Activated CD8-positive, alpha-beta memory T cell treated with anti-CD3 and anti-CD28 coated beads, Interleukin-2, amount 50 U/mL, for 1 hour (primary cell): ENCODE results near the gene ADARB2.
"Not testable (repeated sequence)": the region's sequence is repeated elsewhere in the genome, so short reads cannot be mapped to it uniquely, and the experiment has no call there.

Experiments used
- DNase-seq: peaks from one replicate; pipeline ENCODE4 v3.0.0-alpha.2; 2020; ENCODE audit errors: extremely low read depth

Gene ADARB2

GRCh38 chr10:1175956-1176565, 561.3 kb downstream of the ADARB2 start:
- no peak for DNase-seq

- no peak for DNase-seq
Measured at GRCh38 chr10:1174022-1174421, 563.3 kb downstream of the ADARB2 start.

- DNase-seq, result no peak
Measured at GRCh38 chr10:1173091-1173490, 564.2 kb downstream of the ADARB2 start.

- no peak for DNase-seq
Measured at GRCh38 chr10:1172256-1172984, 564.9 kb downstream of the ADARB2 start.

- DNase-seq, result no peak
Measured at GRCh38 chr10:1171586-1171985, 565.7 kb downstream of the ADARB2 start.

- no peak for DNase-seq
Measured at GRCh38 chr10:1171182-1171581, 566.1 kb downstream of the ADARB2 start.

- no peak for DNase-seq
Measured at GRCh38 chr10:1170867-1171180, 566.5 kb downstream of the ADARB2 start.

GRCh38 chr10:1169981-1170866, 567.1 kb downstream of the ADARB2 start:
- no peak for DNase-seq

- DNase-seq, result no peak
Measured at GRCh38 chr10:1169186-1169885, 568.0 kb downstream of the ADARB2 start.

- no peak for DNase-seq
Measured at GRCh38 chr10:1168763-1169162, 568.6 kb downstream of the ADARB2 start.

- DNase-seq, result no peak
Measured at GRCh38 chr10:1166828-1167275, 570.5 kb downstream of the ADARB2 start.

- no peak for DNase-seq
Measured at GRCh38 chr10:1166101-1166827, 571.1 kb downstream of the ADARB2 start.

GRCh38 chr10:1163831-1164230, 573.5 kb downstream of the ADARB2 start:
- no peak for DNase-seq

GRCh38 chr10:1163204-1163660, 574.1 kb downstream of the ADARB2 start:
- no peak for DNase-seq

- DNase-seq, result no peak
Measured at GRCh38 chr10:1162481-1163203, 574.7 kb downstream of the ADARB2 start.

GRCh38 chr10:1161315-1161673, 576.0 kb downstream of the ADARB2 start:
- not testable (repeated sequence) for DNase-seq

- DNase-seq, result no peak
Measured at GRCh38 chr10:1160561-1161314, 576.6 kb downstream of the ADARB2 start.

GRCh38 chr10:1159131-1160061, 577.9 kb downstream of the ADARB2 start:
- no peak for DNase-seq

- DNase-seq, result not testable (repeated sequence)
Measured at GRCh38 chr10:1158536-1158935, 578.8 kb downstream of the ADARB2 start.
